NCI-H460 (cell line): ENCODE results near the gene RFFL. TPM values are rescaled to one million over a fixed set of nuclear protein-coding genes. Genes with fewer than 3 reads are reported as not detected.
"Not testable (repeated sequence)": the region's sequence is repeated elsewhere in the genome, so short reads cannot be mapped to it uniquely, and the experiment has no call there.

ENCODE experiments used
- DNase-seq: peaks from one replicate; pipeline ENCODE4 v3.0.0-alpha.2; 2016; ENCODE audit warnings: low read depth; ENCODE audit errors: extremely low read depth
- polyA plus RNA-seq: library from polyadenylated mRNA; depleted of rRNA; stranded (reverse); fragments of >200 nt; gene quantifications from 2 replicates; pipeline ENCODE4 v1.2.3, GENCODE V29; 2014; cell fraction: nucleus; rRNA removed
- total RNA-seq: library from RNA; depleted of rRNA; stranded (reverse); fragments of >200 nt; shearing (Covaris generic); gene quantifications from 2 replicates; pipeline ENCODE4 v1.2.3, GENCODE V29; 2014; rRNA removed

The RFFL gene, protein sequence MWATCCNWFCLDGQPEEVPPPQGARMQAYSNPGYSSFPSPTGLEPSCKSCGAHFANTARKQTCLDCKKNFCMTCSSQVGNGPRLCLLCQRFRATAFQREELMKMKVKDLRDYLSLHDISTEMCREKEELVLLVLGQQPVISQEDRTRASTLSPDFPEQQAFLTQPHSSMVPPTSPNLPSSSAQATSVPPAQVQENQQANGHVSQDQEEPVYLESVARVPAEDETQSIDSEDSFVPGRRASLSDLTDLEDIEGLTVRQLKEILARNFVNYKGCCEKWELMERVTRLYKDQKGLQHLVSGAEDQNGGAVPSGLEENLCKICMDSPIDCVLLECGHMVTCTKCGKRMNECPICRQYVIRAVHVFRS
- 26.2 and 26.4 TPM in 2 replicates for total RNA-seq
- 10.9 and 25.0 TPM in 2 replicates for polyA plus RNA-seq

DNA sequence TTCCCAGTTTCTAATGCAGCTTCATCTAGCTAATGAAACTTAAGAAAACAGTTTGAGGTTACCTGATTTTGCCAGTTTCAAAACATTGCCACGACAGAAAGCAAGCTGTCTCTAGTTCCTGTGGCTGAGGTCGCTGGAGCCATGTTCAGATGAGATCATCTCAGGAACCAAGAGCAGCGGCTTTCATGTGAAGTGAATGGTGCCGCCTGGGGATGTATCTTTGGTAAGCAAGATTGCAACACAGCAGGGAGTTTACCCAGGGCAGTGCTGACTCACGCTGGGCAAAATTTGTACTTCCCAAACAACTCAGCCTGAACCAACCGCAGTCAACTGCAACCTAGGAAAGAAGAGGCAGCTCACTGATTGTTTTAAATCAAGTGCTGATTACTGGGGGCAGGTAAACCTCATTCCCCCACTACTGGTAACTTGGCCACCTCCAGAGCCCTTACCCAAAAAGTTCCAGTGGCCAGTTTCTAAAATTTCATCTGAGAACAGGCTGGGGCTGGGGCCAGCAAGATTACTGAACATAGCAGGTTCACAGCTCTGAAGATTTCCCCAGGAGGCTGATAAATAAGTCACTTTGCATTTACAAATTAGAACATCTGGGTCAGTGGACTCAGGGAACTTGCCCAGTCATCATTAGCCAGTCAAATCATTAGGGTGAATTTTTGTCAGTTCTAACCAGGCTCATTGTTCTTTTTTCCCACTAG lies at the start of gene RFFL:
Gene RFFL, minus strand, starts transcription at position 194 of the 710 bp plus-strand sequence. CDS start 37,154 bp downstream, outside the sequence.
- DNase-seq, result peak; percentile 97

DNA sequence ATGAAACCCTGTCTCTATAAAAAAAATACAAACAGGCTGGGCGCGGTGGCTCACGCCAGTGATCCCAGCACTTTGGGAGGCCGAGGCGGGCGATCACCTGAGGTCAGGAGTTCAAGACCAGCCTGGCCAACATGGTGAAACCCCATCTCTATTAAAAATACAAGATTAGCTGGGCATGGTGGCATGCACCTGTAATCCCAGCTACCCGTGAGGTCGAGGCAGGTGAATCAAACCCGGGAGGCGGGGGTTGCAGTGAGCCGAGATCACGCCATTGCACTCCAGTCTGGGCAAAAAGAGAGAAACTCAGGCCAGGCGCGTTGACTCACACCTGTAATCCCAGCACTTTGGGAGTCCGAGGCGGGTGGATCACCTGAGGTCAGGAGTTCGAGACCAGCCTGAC lies 47.3 kb upstream of the RFFL start:
- DNase-seq, result not testable (repeated sequence)

DNA sequence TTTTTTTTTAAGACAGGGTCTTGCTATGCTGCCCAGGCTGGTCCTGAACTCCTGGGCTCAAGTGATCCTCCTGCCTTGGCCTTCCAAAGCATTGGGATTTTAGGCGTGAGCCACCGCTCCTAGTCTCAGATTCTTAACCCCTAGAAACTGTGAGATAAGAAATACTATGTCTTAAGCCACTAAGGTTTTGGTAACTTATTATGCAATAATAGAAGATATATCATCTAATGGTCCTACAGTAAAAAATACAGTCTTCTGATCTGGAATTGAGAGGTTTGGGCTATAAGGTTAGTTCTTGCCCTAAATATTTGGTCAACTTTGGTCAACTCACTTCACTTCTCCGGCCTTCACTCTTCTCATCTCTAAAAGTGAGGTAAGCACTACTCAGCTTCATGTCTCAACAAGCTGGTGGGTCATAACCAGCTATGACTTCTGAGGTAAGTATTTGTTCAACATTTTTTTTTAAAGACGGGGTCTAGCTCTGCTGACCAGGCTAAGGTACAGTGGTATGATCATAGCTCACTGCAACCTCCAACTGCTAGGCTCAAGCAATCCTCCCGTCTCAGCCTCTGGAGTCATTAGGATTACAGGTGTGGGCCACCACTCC lies 41.4 kb upstream of the RFFL start:
- DNase-seq, result no peak

DNA sequence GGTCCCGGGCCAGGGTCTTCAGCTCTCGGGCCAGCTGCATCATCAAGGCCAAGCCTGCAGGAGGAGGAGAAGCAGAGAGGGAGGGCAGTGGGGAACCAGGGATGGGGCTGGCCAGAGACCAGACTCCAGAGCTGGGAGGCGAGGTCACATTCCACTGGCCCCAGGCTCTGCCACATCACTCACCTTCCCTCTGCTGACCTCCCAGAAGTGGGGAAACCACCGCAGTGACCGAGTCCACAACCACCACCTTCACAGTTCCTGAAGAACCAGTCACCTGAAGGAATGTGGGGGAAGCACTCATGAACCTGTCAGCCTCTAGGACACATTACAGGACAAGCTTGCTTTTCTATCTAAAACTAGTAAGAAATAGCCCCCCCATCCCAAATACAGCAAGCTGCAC lies 39.8 kb upstream of the RFFL start:
- DNase-seq, result no peak

DNA sequence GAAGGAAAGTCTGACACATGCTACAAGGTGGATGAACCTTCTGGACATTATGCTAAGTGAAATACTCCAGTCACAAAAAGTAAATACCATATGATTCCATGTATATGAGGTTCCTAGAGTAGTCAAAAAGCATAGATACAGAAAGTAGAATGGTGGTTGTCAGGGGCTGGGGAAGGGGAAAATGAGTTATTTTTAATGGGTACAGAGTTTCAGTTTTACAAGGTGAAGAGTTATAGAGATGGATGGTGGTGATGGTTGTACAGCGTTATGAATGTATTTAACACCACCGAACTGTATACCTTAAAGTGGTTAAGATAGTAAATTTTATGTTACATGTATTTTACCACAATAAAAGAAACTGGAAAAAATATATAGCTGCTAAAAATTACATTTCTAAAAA lies 38.2 kb upstream of the RFFL start:
- DNase-seq, result no peak

DNA sequence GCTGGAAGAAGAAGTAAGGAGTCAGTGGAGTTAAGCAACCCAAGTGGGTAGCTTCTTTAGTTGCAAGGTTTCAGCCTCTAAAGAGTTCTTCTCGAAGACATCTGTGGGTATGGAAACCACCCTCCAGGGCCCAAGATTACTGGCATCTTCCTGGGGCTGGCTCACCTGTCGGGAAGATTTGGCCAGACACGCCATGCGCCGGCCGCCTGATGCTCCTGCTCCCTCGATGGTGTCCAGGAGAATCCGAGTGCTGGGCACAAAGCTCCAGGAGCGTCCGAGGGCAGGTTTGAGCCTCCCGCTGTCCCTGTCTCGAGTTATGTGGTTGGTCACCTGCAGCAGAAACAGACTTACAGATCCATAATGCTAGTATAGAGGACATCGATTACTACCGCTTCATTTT lies 37.5 kb upstream of the RFFL start:
- no peak for DNase-seq

DNA sequence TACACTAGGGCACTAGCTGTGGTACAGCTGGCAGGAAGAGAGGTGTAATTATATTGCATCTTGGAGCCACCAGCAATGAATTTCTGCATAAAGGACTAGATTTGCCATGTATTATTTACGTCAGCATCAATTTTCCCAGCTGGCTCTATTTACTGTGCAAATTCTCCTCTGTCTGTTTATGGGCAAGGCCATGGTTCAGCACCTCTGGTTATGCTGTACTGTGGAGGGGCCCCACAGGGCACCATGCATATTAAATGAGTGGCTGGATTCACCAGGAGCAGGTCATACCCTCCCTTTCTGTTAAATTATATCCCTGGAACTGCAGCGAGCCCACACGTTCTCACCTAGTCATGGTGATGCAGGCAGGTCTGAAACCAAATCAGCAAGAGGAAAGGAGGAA lies 36.4 kb upstream of the RFFL start:
- DNase-seq, result no peak

DNA sequence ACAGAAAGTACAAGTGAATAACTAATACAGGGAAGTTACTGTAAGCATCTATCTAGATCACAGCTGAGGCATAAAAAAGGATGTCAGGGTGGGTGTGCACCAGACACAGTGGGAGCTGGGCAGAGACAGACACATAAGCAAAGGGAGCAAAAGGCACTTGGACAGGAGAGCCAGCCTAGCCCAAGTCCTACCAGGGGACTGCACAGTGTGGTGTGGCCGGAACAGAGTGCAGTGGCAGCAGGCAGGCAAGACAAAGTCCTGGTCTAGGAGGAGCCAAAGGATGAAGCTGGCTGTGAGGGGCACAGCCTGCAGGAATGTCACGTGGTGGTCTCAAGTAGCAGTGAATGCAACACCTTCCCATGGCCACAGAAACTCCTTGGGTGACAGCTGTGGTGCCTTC lies 34.3 kb upstream of the RFFL start:
- DNase-seq, result no peak

DNA sequence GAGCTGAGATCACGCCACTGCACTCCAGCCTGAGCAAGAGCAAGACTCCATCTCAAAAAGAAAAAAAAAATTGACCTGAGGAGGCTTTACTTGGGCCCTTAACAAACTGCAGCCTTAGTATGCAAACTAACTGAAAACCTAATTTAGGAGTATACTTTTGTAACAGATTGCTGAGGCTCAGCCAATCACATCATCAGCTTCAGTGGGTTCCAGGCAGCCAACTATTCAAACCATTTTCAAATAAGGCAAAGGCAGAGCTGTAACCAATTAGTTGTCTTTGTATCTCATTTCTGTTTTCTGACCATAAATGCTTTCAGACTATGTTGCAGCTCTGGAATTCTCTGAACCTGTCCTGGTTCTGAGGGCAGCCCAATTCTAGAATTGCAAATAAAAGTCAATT lies 32.2 kb upstream of the RFFL start:
- no peak for DNase-seq

DNA sequence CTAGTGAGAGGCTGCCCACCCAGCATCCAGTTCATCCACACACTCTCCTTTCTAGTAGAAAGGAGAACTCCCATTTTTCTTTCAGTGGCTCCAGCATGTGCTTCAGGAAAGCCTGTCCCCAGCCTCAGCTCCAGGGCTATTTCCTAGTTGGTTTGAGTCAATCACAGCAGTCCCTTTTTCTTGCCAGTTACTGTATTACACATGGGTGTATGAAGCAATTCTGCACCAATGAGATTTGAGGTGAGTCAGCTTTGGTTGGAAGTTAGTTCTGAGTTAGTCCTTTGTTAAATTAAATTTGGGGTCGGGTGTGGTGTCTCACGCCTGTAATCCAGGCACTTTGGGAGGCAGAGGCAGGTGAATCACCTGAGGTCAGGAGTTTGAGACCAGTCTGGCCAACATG lies 31.4 kb upstream of the RFFL start:
- peak; percentile 58 for DNase-seq

DNA sequence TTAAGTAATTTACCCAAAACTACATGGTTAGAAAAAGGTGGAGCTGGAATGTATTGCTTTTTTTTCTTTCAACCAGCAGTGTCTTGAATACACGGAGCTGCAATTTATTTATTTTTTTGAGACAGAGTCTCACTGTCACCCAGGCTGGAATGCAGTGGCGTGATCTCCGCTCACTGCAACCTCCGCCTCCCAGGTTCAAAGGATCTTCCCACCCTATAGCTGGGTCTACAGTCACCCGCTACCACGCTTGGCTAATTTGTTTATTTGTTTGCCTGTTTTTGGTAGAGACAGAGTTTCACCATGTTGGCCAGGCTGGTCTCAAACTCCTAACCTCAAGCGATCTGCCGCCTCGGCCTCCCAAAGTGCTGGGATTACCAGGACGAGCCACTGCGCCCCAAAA lies 27.2 kb upstream of the RFFL start:
- DNase-seq, result not testable (repeated sequence)

DNA sequence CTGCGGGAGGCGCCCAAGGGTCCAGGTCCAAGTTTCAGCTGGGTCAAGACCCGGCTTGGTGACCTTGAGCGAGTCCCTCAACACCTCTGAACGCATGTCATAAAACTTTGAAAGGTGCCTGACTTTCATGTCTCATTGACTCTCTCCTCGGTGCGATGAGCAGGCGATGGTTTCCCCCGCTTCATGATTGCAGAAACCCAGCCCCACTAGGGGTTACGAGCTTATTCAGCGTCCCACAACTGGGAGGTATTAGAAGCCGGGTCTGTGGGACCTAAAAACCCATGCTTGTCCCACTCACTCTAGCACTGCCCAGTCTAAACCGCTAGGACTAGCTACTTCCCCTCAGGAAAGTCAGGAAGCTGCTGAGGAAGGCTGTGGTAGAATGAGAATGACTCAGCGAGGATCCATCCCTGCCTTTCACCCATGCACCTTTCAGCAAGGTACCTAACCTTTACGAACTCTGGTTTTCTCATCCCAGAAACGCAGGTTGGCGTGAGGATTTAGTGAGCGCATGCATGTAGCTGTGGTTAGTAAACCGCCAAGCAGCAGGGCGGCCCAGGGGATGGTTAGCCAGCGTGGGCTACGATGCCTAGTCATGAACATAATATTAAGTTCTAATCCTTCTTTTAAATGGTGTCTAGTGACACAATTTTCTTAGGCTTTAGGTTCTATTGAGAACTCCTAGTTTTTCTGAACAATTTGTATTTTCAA lies 26.2 kb upstream of the RFFL start:
- peak; percentile 43 for DNase-seq

DNA sequence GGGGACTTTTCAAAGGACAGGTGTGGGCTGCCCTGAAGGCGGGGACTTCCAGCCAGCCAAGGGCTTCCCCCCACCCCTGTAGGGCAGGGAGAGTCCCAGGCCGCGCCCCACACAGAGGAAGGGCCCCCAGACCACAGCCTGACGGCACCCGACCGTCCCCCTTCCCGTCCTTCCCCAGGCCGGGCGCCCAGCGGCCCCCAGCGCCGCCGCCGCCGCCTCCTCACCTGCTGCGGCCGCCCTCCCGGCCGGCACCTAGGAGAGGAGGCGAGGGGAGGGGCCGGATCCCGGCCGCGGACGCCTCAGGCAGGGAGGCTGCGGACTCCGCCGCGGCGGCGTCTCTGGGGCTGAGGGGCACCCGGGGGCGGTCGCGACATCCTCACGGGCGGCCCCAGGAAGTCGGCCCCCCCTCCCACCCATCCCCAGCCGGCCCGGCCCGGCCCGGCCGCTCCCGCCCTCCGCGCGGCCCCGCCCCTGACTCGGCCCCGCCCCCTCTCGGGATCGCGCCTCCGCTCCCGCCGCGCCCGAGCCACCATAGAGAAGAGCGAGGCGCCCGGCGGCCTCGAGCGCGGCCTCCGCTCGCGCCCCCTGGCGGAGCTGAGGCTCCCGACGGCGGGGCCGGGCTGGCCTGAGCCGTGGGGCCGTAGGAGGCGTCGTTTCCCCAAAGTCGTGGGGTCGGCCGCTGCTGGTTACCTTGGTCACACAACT lies 25.5 kb upstream of the RFFL start:
- peak; percentile 79 for DNase-seq

DNA sequence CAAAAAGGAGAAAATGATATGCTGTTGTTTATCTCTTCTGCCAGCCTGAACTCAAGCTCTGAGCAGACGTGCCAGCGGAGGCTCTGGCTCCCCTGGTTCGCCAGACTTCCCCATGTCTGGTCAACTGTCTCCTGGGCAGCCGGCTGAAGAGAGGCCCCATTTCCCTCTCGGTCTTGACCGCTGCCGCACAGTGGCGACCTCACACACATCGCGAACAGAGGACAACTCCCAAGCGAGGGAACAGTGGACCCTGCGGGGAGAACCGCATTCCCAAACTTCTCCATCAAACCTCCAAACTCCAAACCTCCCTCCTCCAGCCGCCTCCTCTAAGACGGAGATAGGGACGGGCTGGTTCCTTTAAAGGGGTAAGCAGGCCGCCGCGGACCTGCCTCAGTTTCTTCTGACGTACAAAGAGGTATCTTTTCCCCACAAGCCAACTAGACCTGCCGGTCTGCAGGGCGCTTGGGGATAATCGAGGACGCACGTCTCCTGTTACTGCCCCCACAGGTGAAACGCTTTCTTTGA lies 24.9 kb upstream of the RFFL start:
- DNase-seq, result peak; percentile 46

DNA sequence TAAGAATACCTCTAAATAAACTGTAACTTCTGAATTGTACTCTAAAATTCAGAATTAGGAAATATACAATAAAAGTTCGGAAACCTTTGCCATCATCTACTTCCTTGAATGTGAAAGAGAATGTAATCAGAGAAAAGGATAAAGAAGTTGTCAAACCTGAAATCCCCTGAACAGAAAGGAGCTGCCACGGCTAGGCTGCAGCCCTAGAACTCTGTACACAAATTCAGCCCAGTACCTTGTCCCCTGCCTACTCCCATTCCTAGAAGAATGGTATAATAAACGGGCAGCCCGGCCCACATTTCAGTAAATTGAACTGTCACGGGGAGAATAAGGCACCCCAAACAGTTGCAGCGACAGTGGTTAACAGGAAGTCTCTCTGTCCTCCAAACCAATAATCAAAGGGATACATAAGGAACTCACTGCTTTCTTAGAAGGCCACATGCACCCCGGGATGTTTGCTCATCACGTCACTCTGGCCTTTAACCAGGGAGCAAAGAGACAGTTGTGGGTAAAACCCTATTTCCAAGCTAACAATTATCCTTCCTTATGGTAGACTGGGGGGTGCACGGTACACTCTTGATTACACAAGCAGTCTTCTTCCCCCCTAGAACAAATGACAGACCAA lies 24.3 kb upstream of the RFFL start:
- DNase-seq, result no peak

DNA sequence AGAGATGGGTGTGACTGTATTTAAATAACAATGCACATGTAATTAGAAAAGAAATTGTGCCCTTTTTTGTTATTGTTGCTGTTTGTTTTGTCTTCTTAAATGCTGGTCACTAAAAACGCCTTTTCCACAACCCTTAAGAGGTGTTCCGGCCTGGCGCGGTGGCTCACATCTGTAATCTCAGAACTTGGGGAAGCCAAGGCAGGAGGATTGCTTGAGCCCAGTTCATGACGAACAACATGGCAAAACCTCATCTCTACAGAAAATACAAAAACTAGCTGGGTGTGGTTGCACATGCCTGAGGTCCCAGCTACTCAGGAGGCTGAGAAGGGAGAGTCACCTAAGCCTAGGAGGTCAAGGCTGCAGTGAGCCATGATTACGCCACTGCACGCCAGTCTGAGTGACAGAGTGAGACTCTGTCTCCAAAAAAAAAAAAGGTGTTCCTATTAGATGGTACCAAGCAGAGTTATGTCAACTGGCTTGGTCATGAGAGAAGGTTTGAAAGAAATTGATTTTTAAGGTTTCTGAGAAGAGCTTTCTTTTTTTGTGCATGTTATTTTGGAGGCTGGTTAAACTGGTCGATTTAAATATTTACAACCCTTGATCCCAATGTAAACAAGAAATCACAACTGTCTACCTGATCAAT lies 23.5 kb upstream of the RFFL start:
- no peak for DNase-seq

DNA sequence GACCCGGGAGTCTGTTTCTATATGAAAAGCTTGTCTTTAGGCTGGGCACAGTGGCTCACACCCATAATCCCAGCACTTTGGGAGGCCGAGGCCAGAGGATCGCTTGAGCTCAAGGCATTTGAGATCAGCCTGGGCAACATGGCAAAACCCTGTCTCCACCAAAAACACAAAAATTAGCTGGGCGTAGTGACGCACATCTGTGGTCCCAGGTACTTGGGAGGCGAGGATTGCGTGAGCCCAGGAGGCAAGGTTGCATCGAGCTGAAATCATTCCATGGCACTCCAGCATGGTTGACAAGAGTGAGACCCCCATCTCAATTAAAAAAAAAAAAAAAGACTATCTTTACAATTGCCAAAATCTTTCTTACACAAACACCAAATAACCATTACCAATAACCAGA lies 22.7 kb upstream of the RFFL start:
- no peak for DNase-seq

DNA sequence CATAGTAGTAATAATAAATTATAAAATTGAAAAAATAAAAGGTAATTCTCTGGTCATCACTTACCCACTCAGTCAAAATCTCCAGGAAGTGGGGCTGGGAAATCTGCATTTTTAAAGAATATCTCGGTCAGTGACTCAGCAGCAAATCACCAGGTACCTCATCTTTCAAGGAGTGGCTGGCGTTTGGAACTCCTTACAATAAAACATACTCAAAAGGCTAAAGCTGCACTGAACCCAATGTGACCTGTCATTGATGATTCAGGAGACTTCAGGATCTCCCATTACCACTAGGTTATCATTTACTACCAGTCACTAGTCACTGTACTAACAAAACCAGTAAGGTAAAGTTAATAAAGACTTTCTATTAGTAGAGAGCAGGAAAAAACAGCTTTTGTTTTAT lies 21.5 kb upstream of the RFFL start:
- DNase-seq, result no peak

DNA sequence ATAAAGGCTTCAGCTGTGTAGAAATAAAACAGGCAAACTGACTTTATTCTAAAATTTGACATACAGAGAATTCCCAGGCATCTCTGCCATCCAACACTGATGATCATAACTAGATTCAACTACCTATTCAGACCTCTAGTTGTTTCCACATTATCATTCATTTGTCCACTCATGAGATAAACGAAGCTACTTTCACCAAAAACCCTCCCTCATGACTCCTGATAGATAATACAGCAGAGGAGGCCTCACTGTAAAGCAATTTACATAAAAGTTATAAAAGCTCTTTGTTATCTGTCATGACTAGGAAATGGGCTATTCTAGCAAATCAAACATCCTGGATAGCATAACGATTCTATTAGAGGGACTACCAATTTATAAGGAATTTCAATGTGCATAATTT lies 19.6 kb upstream of the RFFL start:
- DNase-seq, result no peak
